HFFc6 (cell line): ENCODE measurements around the gene SPOCD1. TPM values are rescaled to one million over a fixed set of nuclear protein-coding genes. Genes with fewer than 3 reads are reported as not detected.
"Not testable (repeated sequence)": the region's sequence is repeated elsewhere in the genome, so short reads cannot be mapped to it uniquely, and the experiment has no call there.

ENCODE experiments used
- DNase-seq: peaks from one replicate; pipeline ENCODE4 v3.0.0-alpha.2; 2018
- H3K27ac Mint-ChIP-seq: 2 replicates; pipeline ENCODE4 v1.8.0; 2020; ENCODE audit warnings: mild to moderate bottlenecking, mixed read lengths
- H3K27me3 Mint-ChIP-seq: 2 replicates; pipeline ENCODE4 v1.8.0; 2021; ENCODE audit warnings: mild to moderate bottlenecking, moderate library complexity, mixed read lengths; ENCODE audit not compliant: insufficient read depth
- H3K36me3 Mint-ChIP-seq: 2 replicates; pipeline ENCODE4 v1.8.0; 2021; ENCODE audit warnings: low read depth, mixed read lengths
- H3K4me1 Mint-ChIP-seq: 2 replicates; pipeline ENCODE4 v1.8.0; 2020; ENCODE audit warnings: low read depth, mixed read lengths
- H3K4me3 Mint-ChIP-seq: 2 replicates; pipeline ENCODE4 v1.8.0; 2020; ENCODE audit warnings: mild to moderate bottlenecking, moderate library complexity, mixed read lengths
- H3K9me3 Mint-ChIP-seq: 2 replicates; pipeline ENCODE4 v1.8.0; 2020; ENCODE audit warnings: mild to moderate bottlenecking, mixed read lengths
- total RNA-seq, 6 experiments: library from RNA; stranded (reverse); fragmentation: NEBNext Ultra II Directional; extraction: Animal tissue kit (Norgen Biotek cat#: 25700); gene quantifications; 2 replicates in 1 of 6; 3 replicates in 5 of 6; pipeline ENCODE4 v1.2.3, GENCODE V29; 2021
- TF ChIP-seq, protein P1 (sequence below): fragments of 200-600 bp; sonication (generic); IDR thresholded peaks from 2 replicates; pipeline ENCODE4 v1.5.0; 2021; ENCODE audit warnings: antibody characterized with exemption, mild to moderate bottlenecking

SPOCD1 gene
- total RNA-seq, 6 experiments from 2014 or later = 33.7 to 40.4 (median 35.8) TPM

DNA sequence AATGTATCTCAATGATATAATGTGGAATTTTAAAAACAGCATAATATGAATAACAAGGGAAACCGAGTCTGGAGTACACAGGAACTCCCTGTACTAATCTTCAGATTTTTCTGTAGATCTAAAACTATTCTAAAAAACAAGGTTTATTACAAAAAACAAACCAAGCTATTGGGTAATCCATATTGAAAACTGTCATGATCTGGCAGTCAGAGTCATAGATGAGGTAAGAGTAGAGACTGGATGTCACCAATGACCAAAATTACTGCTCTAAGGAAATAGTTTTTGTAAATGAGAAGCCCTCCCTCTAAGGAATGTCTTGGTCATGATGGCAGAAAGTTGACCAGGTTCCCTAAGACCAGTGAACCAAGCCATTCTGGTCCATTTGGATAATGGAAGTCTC lies 2.4 kb upstream of the SPOCD1 start:
- peaks cover 1% of the 10 kb centered on the region; the same call in 1 of the 2 replicates for H3K27me3 Mint-ChIP-seq
- no peak for DNase-seq
- no peaks in the 10 kb centered on the region for H3K9me3 Mint-ChIP-seq
- H3K4me3 Mint-ChIP-seq = no peak overlapping the region
- H3K27ac Mint-ChIP-seq = no peak overlapping the region
- peaks cover 5% of the 10 kb centered on the region; the same call in 1 of the 2 replicates for H3K4me1 Mint-ChIP-seq
- TF ChIP-seq, protein P1, sequence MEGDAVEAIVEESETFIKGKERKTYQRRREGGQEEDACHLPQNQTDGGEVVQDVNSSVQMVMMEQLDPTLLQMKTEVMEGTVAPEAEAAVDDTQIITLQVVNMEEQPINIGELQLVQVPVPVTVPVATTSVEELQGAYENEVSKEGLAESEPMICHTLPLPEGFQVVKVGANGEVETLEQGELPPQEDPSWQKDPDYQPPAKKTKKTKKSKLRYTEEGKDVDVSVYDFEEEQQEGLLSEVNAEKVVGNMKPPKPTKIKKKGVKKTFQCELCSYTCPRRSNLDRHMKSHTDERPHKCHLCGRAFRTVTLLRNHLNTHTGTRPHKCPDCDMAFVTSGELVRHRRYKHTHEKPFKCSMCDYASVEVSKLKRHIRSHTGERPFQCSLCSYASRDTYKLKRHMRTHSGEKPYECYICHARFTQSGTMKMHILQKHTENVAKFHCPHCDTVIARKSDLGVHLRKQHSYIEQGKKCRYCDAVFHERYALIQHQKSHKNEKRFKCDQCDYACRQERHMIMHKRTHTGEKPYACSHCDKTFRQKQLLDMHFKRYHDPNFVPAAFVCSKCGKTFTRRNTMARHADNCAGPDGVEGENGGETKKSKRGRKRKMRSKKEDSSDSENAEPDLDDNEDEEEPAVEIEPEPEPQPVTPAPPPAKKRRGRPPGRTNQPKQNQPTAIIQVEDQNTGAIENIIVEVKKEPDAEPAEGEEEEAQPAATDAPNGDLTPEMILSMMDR = no peak
- H3K36me3 Mint-ChIP-seq = no peaks in the 10 kb centered on the region

- DNase-seq, H3K27ac Mint-ChIP-seq, H3K4me1 Mint-ChIP-seq, H3K4me3 Mint-ChIP-seq, H3K36me3 Mint-ChIP-seq, H3K9me3 Mint-ChIP-seq, H3K27me3 Mint-ChIP-seq: not testable (repeated sequence)
Measured at GRCh38 chr1:31816947-31817346, 1.1 kb upstream of the SPOCD1 start.

GRCh38 chr1:31816501-31816900 lies 679 bp upstream of the SPOCD1 start:
- H3K27ac Mint-ChIP-seq, H3K9me3 Mint-ChIP-seq, H3K4me1 Mint-ChIP-seq, H3K27me3 Mint-ChIP-seq, H3K4me3 Mint-ChIP-seq, DNase-seq, H3K36me3 Mint-ChIP-seq: not testable (repeated sequence)

DNA sequence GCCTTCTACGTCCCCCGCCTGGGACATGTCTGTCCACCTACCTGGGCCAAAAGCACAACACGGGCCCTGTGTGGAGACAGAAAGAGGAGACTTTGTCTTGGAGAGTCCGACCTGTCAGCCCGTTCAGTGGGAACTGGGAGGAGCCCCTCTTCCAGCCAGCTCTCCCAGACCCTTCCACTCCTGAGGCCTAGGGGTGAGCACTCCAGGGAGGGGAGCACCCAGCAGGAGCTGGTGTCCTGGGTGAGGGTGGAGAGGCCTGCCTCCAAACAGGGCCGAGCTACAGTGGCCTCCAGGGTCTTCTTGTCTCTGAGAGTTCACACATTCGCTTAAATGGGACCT lies 546 bp downstream of the SPOCD1 start:
- Mint-ChIP-seq H3K9me3 (no peaks in the 10 kb centered on the region), H3K36me3 (no peaks in the 10 kb centered on the region), H3K27me3 (no peaks in the 10 kb centered on the region; the same call in 1 of the 2 replicates), H3K4me3 (no peak overlapping the region), H3K27ac (no peak overlapping the region), H3K4me1 (peaks cover 5% of the 10 kb centered on the region; the same call in 1 of the 2 replicates)
- TF ChIP-seq, protein P1 = no peak
- DNase-seq = no peak

GRCh38 chr1:31814631-31815306 lies 1.1 kb downstream of the SPOCD1 start:
- Mint-ChIP-seq H3K9me3 (no peaks in the 10 kb centered on the region), H3K27ac (no peak overlapping the region), H3K27me3 (no peaks in the 10 kb centered on the region; the same call in 1 of the 2 replicates), H3K4me1 (peaks cover 5% of the 10 kb centered on the region; the same call in 1 of the 2 replicates), H3K36me3 (no peaks in the 10 kb centered on the region), H3K4me3 (no peak overlapping the region)
- TF ChIP-seq, protein P1 = no peak
- no peak for DNase-seq

DNA sequence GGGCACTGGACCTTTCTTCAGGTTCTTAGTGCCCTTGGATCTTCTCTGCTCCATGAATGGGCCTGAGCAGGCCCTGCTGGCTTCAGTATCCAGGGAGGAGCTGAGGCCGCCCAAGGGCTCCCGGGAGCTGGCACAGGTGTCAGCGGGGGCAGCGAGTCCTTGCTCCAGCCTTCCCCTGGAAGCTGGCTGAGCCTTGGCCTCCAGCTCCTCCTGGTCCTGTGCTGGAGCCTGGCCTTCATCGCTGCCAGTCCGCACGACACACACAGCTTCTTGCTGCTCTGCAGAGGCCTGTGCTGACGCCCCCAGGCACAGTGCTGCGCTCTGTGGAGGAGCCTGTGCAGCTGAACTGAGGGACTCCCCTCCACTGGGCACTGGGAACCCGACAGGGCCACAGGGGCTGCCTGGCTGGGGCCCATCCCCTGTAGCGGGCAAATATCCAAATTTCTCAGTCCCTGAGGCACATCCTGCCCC lies 1.7 kb downstream of the SPOCD1 start:
- no peak overlapping the region for H3K27ac Mint-ChIP-seq
- H3K9me3 Mint-ChIP-seq = no peaks in the 10 kb centered on the region
- no peak overlapping the region for H3K4me3 Mint-ChIP-seq
- no peaks in the 10 kb centered on the region; the same call in 1 of the 2 replicates for H3K27me3 Mint-ChIP-seq
- H3K36me3 Mint-ChIP-seq = no peaks in the 10 kb centered on the region
- peaks cover 5% of the 10 kb centered on the region; the same call in 1 of the 2 replicates for H3K4me1 Mint-ChIP-seq
- TF ChIP-seq, protein P1 = no peak
- DNase-seq = no peak
